ENCODE results near the gene SPDL1. TPM values are rescaled to one million over a fixed set of nuclear protein-coding genes. Genes with fewer than 3 reads are reported as not detected.

Gene SPDL1
- total and polyA plus RNA-seq, 8 donors, result 4.8 to 140 (median 6.2) TPM

GRCh38 chr5:169590602-169591001 is 7.0 kb downstream of the SPDL1 start:
- Histone ChIP-seq H3K27me3 (no peaks in the 10 kb centered on the region), H3K9me3 (no peaks in the 10 kb centered on the region), H3K27ac (no peak overlapping the region), H3K4me1 (no peaks in the 10 kb centered on the region), H3K4me3 (no peak overlapping the region), H3K36me3 (peaks cover 0 to 70% (median 68%) of the 10 kb centered on the region in 4 donors)
- intact Hi-C loops (cut with DNase I; ENCODE audit: low total_unique reads), result no loop called here
- no peak for TF ChIP-seq POLR2A (IDR thresholded peaks at IDR 0.05)
- no peak for TF ChIP-seq POLR2AphosphoS5 (IDR thresholded peaks at IDR 0.05)
- no peak for TF ChIP-seq CTCF (IDR thresholded peaks at IDR 0.05)
- no peak for TF ChIP-seq EP300 (IDR thresholded peaks at IDR 0.05)
- WGBS, 5 donors, result 90 to 96% (median 92%) methylated on average over 3 of the region's 3 CpGs
- DNase-seq, result no peak

GRCh38 chr5:169591636-169592035 is 8.1 kb downstream of the SPDL1 start:
- no peak for DNase-seq
- Histone ChIP-seq H3K27me3 (no peaks in the 10 kb centered on the region), H3K4me1 (no peaks in the 10 kb centered on the region), H3K27ac (no peak overlapping the region), H3K9me3 (no peaks in the 10 kb centered on the region), H3K36me3 (peaks cover 0 to 80% (median 79%) of the 10 kb centered on the region in 4 donors), H3K4me3 (no peak overlapping the region)
- intact Hi-C loops (cut with DNase I; ENCODE audit: low total_unique reads), result no loop called here
- WGBS, 5 donors, result 0 to 32% (median 0%) methylated on average over 1 of the region's 1 CpG
- TF ChIP-seq POLR2AphosphoS5 (IDR thresholded peaks at IDR 0.05) (no peak), POLR2A (IDR thresholded peaks at IDR 0.05) (no peak), EP300 (IDR thresholded peaks at IDR 0.05) (no peak), CTCF (IDR thresholded peaks at IDR 0.05) (no peak)

GRCh38 chr5:169592937-169593650 is 9.5 kb downstream of the SPDL1 start:
- DNase-seq, result no peak
- H3K27me3 ChIP-seq, result no peaks in the 10 kb centered on the region
- H3K4me1 ChIP-seq, result peaks cover 0 to 2% (median 0%) of the 10 kb centered on the region in 4 donors
- no peaks in the 10 kb centered on the region for H3K9me3 ChIP-seq
- intact Hi-C loops (cut with DNase I; ENCODE audit: low total_unique reads), result no loop called here
- WGBS, 5 donors, result 91 to 95% (median 94%) methylated on average over 6 of the region's 6 CpGs
- TF ChIP-seq EP300 (IDR thresholded peaks at IDR 0.05) (no peak), POLR2A (IDR thresholded peaks at IDR 0.05) (no peak), CTCF (IDR thresholded peaks at IDR 0.05) (no peak), POLR2AphosphoS5 (IDR thresholded peaks at IDR 0.05) (no peak)
- H3K4me3 ChIP-seq, result no peak overlapping the region
- no peak overlapping the region for H3K27ac ChIP-seq
- H3K36me3 ChIP-seq, result peaks cover 0 to 92% (median 85%) of the 10 kb centered on the region in 4 donors

- H3K4me3 ChIP-seq, result no peak overlapping the region
- intact Hi-C loops (cut with DNase I; ENCODE audit: low total_unique reads), result no loop called here
- no peaks in the 10 kb centered on the region for H3K9me3 ChIP-seq
- no peaks in the 10 kb centered on the region for H3K27me3 ChIP-seq
- no peak overlapping the region for H3K27ac ChIP-seq
- DNase-seq, result no peak
- WGBS, 5 donors, result 82 to 97% (median 88%) methylated on average over 1 of the region's 1 CpG
- TF ChIP-seq POLR2A (IDR thresholded peaks at IDR 0.05) (no peak), POLR2AphosphoS5 (IDR thresholded peaks at IDR 0.05) (no peak), CTCF (IDR thresholded peaks at IDR 0.05) (no peak), EP300 (IDR thresholded peaks at IDR 0.05) (no peak)
- H3K4me1 ChIP-seq, result peaks cover 0 to 7% (median 0%) of the 10 kb centered on the region in 4 donors
- peaks cover 3 to 92% (median 81%) of the 10 kb centered on the region in 4 donors for H3K36me3 ChIP-seq
These were observed 11.7 kb downstream of the SPDL1 start for GRCh38 chr5:169595172-169595820.

All from stomach (tissue), 9 donors.